ENCODE data around the gene TPM2. TPM values are rescaled to one million over a fixed set of nuclear protein-coding genes. Genes with fewer than 3 reads are reported as not detected.

TPM2 gene
- total and polyA plus RNA-seq, 10 of the 15 experiments (the other 5 are each of a cell fraction or from before 2014, with no cell fraction given), result 0.11 to 9.3 (median 1.1) TPM

DNA sequence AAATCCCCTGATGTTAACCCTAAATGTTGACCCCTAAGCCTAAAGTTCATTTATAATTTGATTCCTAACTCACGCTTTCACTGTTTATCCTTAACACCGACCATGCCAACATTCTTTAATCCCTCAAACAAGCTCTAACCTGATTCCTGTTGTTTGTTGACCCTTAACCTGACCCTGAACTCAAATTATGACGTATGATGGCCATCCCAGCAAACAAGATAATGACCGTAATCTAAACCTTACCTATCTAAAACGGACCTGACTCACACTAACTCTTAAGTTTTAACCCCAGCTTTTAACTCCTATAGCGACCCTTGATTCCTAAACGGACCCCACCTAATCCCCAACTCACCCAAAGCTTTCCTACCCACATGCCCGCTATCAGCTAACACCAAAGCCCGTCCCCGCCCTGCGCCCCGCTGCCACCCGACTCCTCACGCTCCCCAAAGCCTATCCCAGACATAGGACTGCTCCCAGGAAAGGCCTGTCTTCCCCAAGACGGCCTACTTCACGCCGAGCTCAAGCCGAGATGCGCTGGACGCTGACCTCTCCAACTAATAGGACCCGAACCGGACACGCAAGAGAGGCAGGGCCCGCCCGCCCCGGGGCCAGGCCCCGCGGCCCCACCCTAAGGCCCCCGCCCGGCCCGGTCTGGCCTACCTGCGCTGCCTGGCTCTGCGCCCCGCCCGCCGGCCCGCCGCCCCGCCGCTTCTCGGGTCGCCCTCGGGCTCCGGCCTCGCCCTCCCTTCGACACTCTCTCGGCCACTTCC is 41.9 kb upstream of the TPM2 start (continued):
- TF ChIP-seq NFXL1 (IDR thresholded peaks at IDR 0.05; ENCODE audit: borderline replicate concordance) (no peak), EED (IDR thresholded peaks at IDR 0.05; ENCODE audit: low read depth) (no peak; the same call in 1 of the 2 replicates), CHD1 (IDR thresholded peaks at IDR 0.05; ENCODE audit: low read depth, low read length) (no peak), NR2F1 (conservative IDR thresholded peaks at IDR 0.05) (peak; percentile 90), SIX5 (IDR thresholded peaks at IDR 0.05; ENCODE audit: low read depth, low read length, severe bottlenecking) (no peak), SREBF2 (IDR thresholded peaks at IDR 0.05; ENCODE audit: low read length) (no peak)
- TF ChIP-seq, protein P1, sequence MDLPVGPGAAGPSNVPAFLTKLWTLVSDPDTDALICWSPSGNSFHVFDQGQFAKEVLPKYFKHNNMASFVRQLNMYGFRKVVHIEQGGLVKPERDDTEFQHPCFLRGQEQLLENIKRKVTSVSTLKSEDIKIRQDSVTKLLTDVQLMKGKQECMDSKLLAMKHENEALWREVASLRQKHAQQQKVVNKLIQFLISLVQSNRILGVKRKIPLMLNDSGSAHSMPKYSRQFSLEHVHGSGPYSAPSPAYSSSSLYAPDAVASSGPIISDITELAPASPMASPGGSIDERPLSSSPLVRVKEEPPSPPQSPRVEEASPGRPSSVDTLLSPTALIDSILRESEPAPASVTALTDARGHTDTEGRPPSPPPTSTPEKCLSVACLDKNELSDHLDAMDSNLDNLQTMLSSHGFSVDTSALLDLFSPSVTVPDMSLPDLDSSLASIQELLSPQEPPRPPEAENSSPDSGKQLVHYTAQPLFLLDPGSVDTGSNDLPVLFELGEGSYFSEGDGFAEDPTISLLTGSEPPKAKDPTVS (IDR thresholded peaks at IDR 0.05; ENCODE audit: low read depth, low read length), result no peak

DNA sequence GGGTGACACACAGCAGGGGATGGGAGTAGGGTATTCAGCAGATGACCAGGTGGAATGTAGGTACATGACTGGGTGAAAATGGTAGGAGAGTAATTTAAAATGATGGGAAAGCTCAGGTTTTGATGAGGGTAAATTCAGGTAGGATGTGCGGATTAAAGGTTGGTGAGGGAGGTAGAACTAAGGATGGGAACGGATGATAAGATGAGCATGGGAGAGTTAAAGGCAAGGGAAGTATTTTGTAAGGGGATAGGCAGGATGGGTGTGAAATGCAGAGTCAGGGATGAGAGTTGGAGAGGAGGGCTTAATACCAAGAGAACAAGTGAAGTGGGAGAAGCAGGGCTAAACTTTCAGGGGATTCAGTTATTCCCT is 40.7 kb upstream of the TPM2 start:
- RAD21 ChIA-PET (ENCODE audit: unreplicated experiment), result interaction anchor here (1.3 to 8.6 kb wide), 6 partner anchors 17 to 112 kb away, joined by 4 to 133 read pairs (median 28); partner anchors contain the start of genes CCDC107, CD72, GBA2 and HINT2
- BruUV-seq (replicated peaks), result no TSS peak
- peaks cover 2 to 3% of the 10 kb centered on the region in 2 experiments; a peak in 3 of 4 replicates for H3K36me3 ChIP-seq (ENCODE audit: control insufficient read depth in 2 of 2, insufficient read depth in 2 of 2, low read length in 1 of 2)
- WGBS (ENCODE audit: insufficient coverage, insufficient replicate concordance, low lambda C conversion rate, missing lambda C conversion rate), result 25% methylated on average over 2 of the region's 2 CpGs
- H3K4me3 ChIP-seq, result peak overlapping the region; percentile 93
- ATAC-seq (no peak), FAIRE-seq (no peak), DNase-seq (ENCODE audit: low read depth, low spot score) (no peak)
- H2AFZ ChIP-seq (ENCODE audit: control insufficient read depth, low read depth, low read length), result no peak overlapping the region
- peaks cover 23% of the 10 kb centered on the region for H3K4me1 ChIP-seq (ENCODE audit: control insufficient read depth, insufficient read depth, low read length)
- peak overlapping the region; percentile 99 for H3K4me2 ChIP-seq (ENCODE audit: control insufficient read depth, insufficient read depth)
- in situ Hi-C loops (cut with MboI), result loop anchor here (10.0 kb wide), 1 partner anchor 626 kb away; the partner anchor contains the start of gene STOML2
- H3K27me3 ChIP-seq (replicated peaks in 1 of 2; ENCODE audit: control insufficient read depth in 2 of 2, insufficient read depth in 2 of 2, low read length in 1 of 2), result no peaks in the 10 kb centered on the region
- CTCF ChIA-PET, result interaction anchor here (0.6 to 9.5 kb wide), 14 partner anchors 9 to 127 kb away, joined by 3 to 183 read pairs (median 10); partner anchors contain the start of genes ARHGEF39, CCDC107, GBA2 and HINT2
- H3K9me3 ChIP-seq (replicated peaks; ENCODE audit: control insufficient read depth, insufficient read depth, low read length), result no peaks in the 10 kb centered on the region
- peak overlapping the region; percentile 92 for H3K27ac ChIP-seq (ENCODE audit: control insufficient read depth, insufficient read depth)
- TF ChIP-seq NFXL1 (IDR thresholded peaks at IDR 0.05; ENCODE audit: borderline replicate concordance), result no peak
- TF ChIP-seq, protein P2, sequence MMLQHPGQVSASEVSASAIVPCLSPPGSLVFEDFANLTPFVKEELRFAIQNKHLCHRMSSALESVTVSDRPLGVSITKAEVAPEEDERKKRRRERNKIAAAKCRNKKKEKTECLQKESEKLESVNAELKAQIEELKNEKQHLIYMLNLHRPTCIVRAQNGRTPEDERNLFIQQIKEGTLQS (IDR thresholded peaks at IDR 0.05; ENCODE audit: borderline replicate concordance, extremely low read depth, low read depth, low read length), result no peak
- no peak for TF ChIP-seq RFX5 (IDR thresholded peaks at IDR 0.05; ENCODE audit: low read depth, low read length)
- no peak for TF ChIP-seq SIN3A (IDR thresholded peaks at IDR 0.05; ENCODE audit: low read depth, low read length)
- 0 out of 2 replicates have a peak, but pooled peaks have one; percentile 22 for TF ChIP-seq POLR2AphosphoS5 (IDR thresholded peaks at IDR 0.05; ENCODE audit: low read length)
- TF ChIP-seq, protein P3, sequence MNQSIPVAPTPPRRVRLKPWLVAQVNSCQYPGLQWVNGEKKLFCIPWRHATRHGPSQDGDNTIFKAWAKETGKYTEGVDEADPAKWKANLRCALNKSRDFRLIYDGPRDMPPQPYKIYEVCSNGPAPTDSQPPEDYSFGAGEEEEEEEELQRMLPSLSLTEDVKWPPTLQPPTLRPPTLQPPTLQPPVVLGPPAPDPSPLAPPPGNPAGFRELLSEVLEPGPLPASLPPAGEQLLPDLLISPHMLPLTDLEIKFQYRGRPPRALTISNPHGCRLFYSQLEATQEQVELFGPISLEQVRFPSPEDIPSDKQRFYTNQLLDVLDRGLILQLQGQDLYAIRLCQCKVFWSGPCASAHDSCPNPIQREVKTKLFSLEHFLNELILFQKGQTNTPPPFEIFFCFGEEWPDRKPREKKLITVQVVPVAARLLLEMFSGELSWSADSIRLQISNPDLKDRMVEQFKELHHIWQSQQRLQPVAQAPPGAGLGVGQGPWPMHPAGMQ (IDR thresholded peaks at IDR 0.05; ENCODE audit: borderline replicate concordance), result no peak
- TF ChIP-seq, protein P4, sequence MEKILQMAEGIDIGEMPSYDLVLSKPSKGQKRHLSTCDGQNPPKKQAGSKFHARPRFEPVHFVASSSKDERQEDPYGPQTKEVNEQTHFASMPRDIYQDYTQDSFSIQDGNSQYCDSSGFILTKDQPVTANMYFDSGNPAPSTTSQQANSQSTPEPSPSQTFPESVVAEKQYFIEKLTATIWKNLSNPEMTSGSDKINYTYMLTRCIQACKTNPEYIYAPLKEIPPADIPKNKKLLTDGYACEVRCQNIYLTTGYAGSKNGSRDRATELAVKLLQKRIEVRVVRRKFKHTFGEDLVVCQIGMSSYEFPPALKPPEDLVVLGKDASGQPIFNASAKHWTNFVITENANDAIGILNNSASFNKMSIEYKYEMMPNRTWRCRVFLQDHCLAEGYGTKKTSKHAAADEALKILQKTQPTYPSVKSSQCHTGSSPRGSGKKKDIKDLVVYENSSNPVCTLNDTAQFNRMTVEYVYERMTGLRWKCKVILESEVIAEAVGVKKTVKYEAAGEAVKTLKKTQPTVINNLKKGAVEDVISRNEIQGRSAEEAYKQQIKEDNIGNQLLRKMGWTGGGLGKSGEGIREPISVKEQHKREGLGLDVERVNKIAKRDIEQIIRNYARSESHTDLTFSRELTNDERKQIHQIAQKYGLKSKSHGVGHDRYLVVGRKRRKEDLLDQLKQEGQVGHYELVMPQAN (conservative IDR thresholded peaks at IDR 0.05), result 0 out of 2 replicates have a peak, but pooled peaks have one; percentile 11
- no peak for TF ChIP-seq TARDBP (IDR thresholded peaks at IDR 0.05; ENCODE audit: borderline replicate concordance)
- SMC1A ChIA-PET (ENCODE audit: uncharacterized antibody, unreplicated experiment), result interaction anchor here (0.9 to 8.0 kb wide), 12 partner anchors 12 to 118 kb away, joined by 3 to 145 read pairs (median 6); partner anchors contain the start of genes ARHGEF39, CCDC107, CD72 and GBA2
- peaks cover 73% of the 10 kb centered on the region for H3K79me2 ChIP-seq (ENCODE audit: control insufficient read depth, insufficient read depth, low read length)
- no peaks in the 10 kb centered on the region for H4K20me1 ChIP-seq (ENCODE audit: control insufficient read depth, insufficient read depth)
- intact Hi-C loops (cut with micrococcal nuclease; ENCODE audit: unreplicated experiment), result loop anchor here (10.0 kb wide), 1 partner anchor 616 kb away; the partner anchor contains the start of gene ATOSB
- POLR2A ChIA-PET, result interaction anchor here (0.7 to 8.1 kb wide), 10 partner anchors 10 to 125 kb away, joined by 3 to 163 read pairs (median 10); partner anchors contain the start of genes ARHGEF39, CCDC107, GBA2 and RGP1
- peak overlapping the region; percentile 90 for H3K9ac ChIP-seq (ENCODE audit: control insufficient read depth, insufficient read depth, low read length)
